H1 (cell line): ENCODE data around the gene LRP1. TPM values are rescaled to one million over a fixed set of nuclear protein-coding genes. Genes with fewer than 3 reads are reported as not detected.
A peak's percentile ranks its signal among the peaks of the same experiment; 100 is the strongest.

Experiments used
- CTCF ChIA-PET: fragments of 300-600 bp; sonication (Branson Sonifier 250); formaldehyde crosslinking; loops from one replicate; lab custom pipeline; 2021; ENCODE audit not compliant: partially characterized antibody; lab: Charles Lee
- POLR2A ChIA-PET: fragments of 300-600 bp; sonication (Branson Sonifier 250); formaldehyde crosslinking; loops from one replicate; lab custom pipeline; 2021; ENCODE audit warnings: inconsistent platforms; ENCODE audit not compliant: partially characterized antibody; lab: Charles Lee
- DNase-seq, 2 experiments: peaks; one replicate each; pipeline versions ENCODE4 v3.0.0 to v3.0.0-alpha.2; 2010 to 2022; ENCODE audit warnings: low spot score in 2 of 2, low read depth in 1 of 2, mixed read lengths in 1 of 2
- FAIRE-seq: peaks from 2 replicates; lab custom pipeline; 2011; peaks lifted over from hg19 to GRCh38; lab: Jason Lieb, UNC
- H2AFZ ChIP-seq: 2 replicates; pipeline ENCODE4 v1.8.1; 2012; ENCODE audit warnings: low read length, inconsistent platforms
- H2AK5ac ChIP-seq: 2 replicates; pipeline ENCODE4 v1.6.1; 2013; ENCODE audit warnings: low read depth, low read length
- H2BK120ac ChIP-seq: replicated peaks from 2 replicates; pipeline ENCODE3; 2013; ENCODE audit warnings: low read depth, low read length, inconsistent platforms
- H2BK12ac ChIP-seq: 2 replicates; pipeline ENCODE4 v1.6.1; 2013; ENCODE audit warnings: low read depth, low read length
- H2BK15ac ChIP-seq: 2 replicates; pipeline ENCODE4 v1.6.1; 2013; ENCODE audit warnings: low read length
- H2BK20ac ChIP-seq: 2 replicates; pipeline ENCODE4 v1.6.1; 2013; ENCODE audit warnings: low read length
- H2BK5ac ChIP-seq: 2 replicates; pipeline ENCODE4 v1.6.1; 2013; ENCODE audit warnings: low read depth, low read length
- H3K14ac ChIP-seq: 2 replicates; pipeline ENCODE4 v1.6.1; 2013; ENCODE audit warnings: inconsistent platforms; ENCODE audit not compliant: insufficient read length
- H3K18ac ChIP-seq: 2 replicates; pipeline ENCODE4 v1.6.1; 2013; ENCODE audit warnings: low read length; ENCODE audit errors: extremely low read depth
- H3K23ac ChIP-seq: 2 replicates; pipeline ENCODE4 v1.6.1; 2013; ENCODE audit warnings: inconsistent platforms; ENCODE audit not compliant: insufficient read length
- H3K23me2 ChIP-seq: 2 replicates; pipeline ENCODE4 v1.6.1; 2013; ENCODE audit warnings: low read depth, low read length
- H3K27ac ChIP-seq: 2 replicates; pipeline ENCODE4 v1.6.1; 2011; ENCODE audit warnings: low read depth, low read length, inconsistent platforms
- H3K27me3 ChIP-seq, 4 experiments: replicated peaks in 1 of 4; 1 replicate in 1 of 4; 2 replicates in 3 of 4; pipeline versions ENCODE4 v1.6.1 to v1.8.1; 2011 to 2013; ENCODE audit warnings: low read length in 3 of 4, mild to moderate bottlenecking in 3 of 4, inconsistent platforms in 2 of 4, mixed read lengths in 2 of 4, moderate library complexity in 1 of 4; ENCODE audit not compliant: control insufficient read depth in 3 of 4, insufficient read depth in 3 of 4; ENCODE audit errors: extremely low read depth in 1 of 4
- H3K36me3 ChIP-seq, 4 experiments: 2 replicates each; pipeline versions ENCODE4 v1.6.1 to v1.8.1; 2011 to 2013; ENCODE audit warnings: mild to moderate bottlenecking in 4 of 4, low read length in 3 of 4, moderate library complexity in 2 of 4, control low read depth in 1 of 4, inconsistent platforms in 1 of 4; ENCODE audit not compliant: insufficient read depth in 4 of 4, control insufficient read depth in 2 of 4
- H3K4ac ChIP-seq: replicated peaks from 2 replicates; pipeline ENCODE3; 2013; ENCODE audit warnings: low read length, low read depth, mixed read lengths, inconsistent platforms; ENCODE audit not compliant: insufficient read length
- H3K4me1 ChIP-seq, 4 experiments: replicated peaks in 1 of 4; 1 replicate in 1 of 4; 2 replicates in 3 of 4; pipeline versions ENCODE4 v1.6.1 to v1.8.1; 2011 to 2013; ENCODE audit warnings: low read length in 3 of 4, inconsistent platforms in 2 of 4, mixed read lengths in 1 of 4; ENCODE audit not compliant: insufficient read depth in 4 of 4, control insufficient read depth in 3 of 4
- H3K4me2 ChIP-seq, 2 experiments: 2 replicates each; pipeline versions ENCODE4 v1.6.1 to v1.8.1; 2011 to 2013; ENCODE audit warnings: low read depth in 2 of 2, low read length in 2 of 2, control low read depth in 1 of 2, inconsistent platforms in 1 of 2, mild to moderate bottlenecking in 1 of 2; ENCODE audit not compliant: insufficient read depth in 1 of 2
- H3K4me3 ChIP-seq, 4 experiments: fragments of 200-600, 300-600 bp in 1 of 4; sonication (generic), shearing (Covaris generic), sonication (Bioruptor Twin) in 1 of 4; 2 replicates each; pipeline versions ENCODE4 v1.5.1 to v1.8.1; 2011 to 2016; ENCODE audit warnings: low read length in 4 of 4, low read depth in 3 of 4, control low read depth in 2 of 4, inconsistent platforms in 2 of 4, mild to moderate bottlenecking in 2 of 4, mixed read lengths in 1 of 4, moderate library complexity in 1 of 4; ENCODE audit not compliant: insufficient read depth in 2 of 4; ENCODE audit errors: extremely low read depth in 1 of 4
- H3K56ac ChIP-seq: replicated peaks from 2 replicates; pipeline ENCODE3; 2013; ENCODE audit warnings: low read depth, mild to moderate bottlenecking, mixed read lengths, low read length, inconsistent platforms; ENCODE audit not compliant: insufficient read length
- H3K79me1 ChIP-seq: 2 replicates; pipeline ENCODE4 v1.6.1; 2013; ENCODE audit warnings: low read depth, low read length, control low read depth
- H3K79me2 ChIP-seq, 2 experiments: 2 replicates each; pipeline versions ENCODE4 v1.6.1 to v1.8.1; 2012 to 2013; ENCODE audit warnings: low read length in 2 of 2, mild to moderate bottlenecking in 2 of 2, inconsistent platforms in 1 of 2; ENCODE audit not compliant: insufficient read depth in 2 of 2, control insufficient read depth in 1 of 2
- H3K9ac ChIP-seq, 4 experiments: replicated peaks in 1 of 4; 1 replicate in 1 of 4; 2 replicates in 3 of 4; pipeline versions ENCODE4 v1.6.1 to v1.8.1; 2011 to 2013; ENCODE audit warnings: low read depth in 3 of 4, low read length in 3 of 4, control low read depth in 2 of 4, mild to moderate bottlenecking in 2 of 4, moderate library complexity in 2 of 4, inconsistent platforms in 1 of 4; ENCODE audit errors: extremely low read depth in 1 of 4
- H3K9me3 ChIP-seq, 2 experiments: 2 replicates each; pipeline versions ENCODE4 v1.6.1 to v1.8.1; 2012 to 2013; ENCODE audit warnings: mild to moderate bottlenecking in 2 of 2, moderate library complexity in 2 of 2, control low read depth in 1 of 2, inconsistent platforms in 1 of 2, low read depth in 1 of 2, low read length in 1 of 2, mixed read lengths in 1 of 2; ENCODE audit not compliant: insufficient read depth in 2 of 2
- H4K20me1 ChIP-seq, 2 experiments: replicated peaks in 1 of 2; 2 replicates each; pipeline versions ENCODE3 to v1.8.1; 2011 to 2013; ENCODE audit warnings: inconsistent platforms in 2 of 2, low read length in 2 of 2, mild to moderate bottlenecking in 1 of 2; ENCODE audit not compliant: insufficient read depth in 2 of 2, control insufficient read depth in 1 of 2
- H4K5ac ChIP-seq: 2 replicates; pipeline ENCODE4 v1.6.1; 2013; ENCODE audit warnings: low read length, low read depth, mixed read lengths, inconsistent platforms; ENCODE audit not compliant: insufficient read length
- H4K8ac ChIP-seq: 2 replicates; pipeline ENCODE4 v1.8.0; 2013; ENCODE audit warnings: mild to moderate bottlenecking, moderate library complexity, low read length, inconsistent platforms; ENCODE audit not compliant: insufficient read depth; ENCODE audit errors: extremely low read depth
- H4K91ac ChIP-seq: replicated peaks from 2 replicates; pipeline ENCODE3; 2013; ENCODE audit warnings: low read length, mixed read lengths, inconsistent platforms; ENCODE audit not compliant: insufficient read length
- CREB1 ChIP-seq: IDR thresholded peaks from 2 replicates; pipeline ENCODE4 v1.6.1; 2012; ENCODE audit warnings: inconsistent platforms
- E2F6 ChIP-seq: IDR thresholded peaks from 2 replicates; pipeline ENCODE4 v1.6.1; 2012; ENCODE audit warnings: inconsistent platforms
- RAD21 ChIP-seq, 2 experiments: IDR thresholded peaks in 1 of 2; conservative IDR thresholded peaks in 1 of 2; 2 replicates each; pipeline ENCODE4 v1.6.1; 2011; ENCODE audit warnings: low read depth in 2 of 2, low read length in 2 of 2, improper control_type of control experiment in 1 of 2, inconsistent platforms in 1 of 2, mild to moderate bottlenecking in 1 of 2, moderate library complexity in 1 of 2
- RNF2 ChIP-seq: fragments of 200-900, 300-1000 bp; sonication (generic); IDR thresholded peaks from 2 replicates; pipeline ENCODE4 v1.7.1; 2016; ENCODE audit warnings: borderline replicate concordance, low read depth, mild to moderate bottlenecking, antibody characterized with exemption, low read length; ENCODE audit not compliant: poor library complexity, severe bottlenecking; ENCODE audit errors: missing control alignments
- SIX5 ChIP-seq: IDR thresholded peaks from 2 replicates; pipeline ENCODE4 v1.6.1; 2011; ENCODE audit warnings: mild to moderate bottlenecking, low read depth, low read length
- SP1 ChIP-seq: IDR thresholded peaks from 2 replicates; pipeline ENCODE4 v1.6.1; 2011; ENCODE audit warnings: low read depth, low read length
- SRF ChIP-seq: IDR thresholded peaks from 2 replicates; pipeline ENCODE4 v1.6.1; 2011; ENCODE audit warnings: mild to moderate bottlenecking, low read depth, low read length, moderate library complexity
- TAF7 ChIP-seq: optimal IDR thresholded peaks from 2 replicates; pipeline ENCODE3; 2011; ENCODE audit warnings: low read depth, mild to moderate bottlenecking, inconsistent platforms, low read length, moderate library complexity, borderline replicate concordance
- TCF12 ChIP-seq: IDR thresholded peaks from 2 replicates; pipeline ENCODE4 v1.6.1; 2011; ENCODE audit warnings: low read depth, mild to moderate bottlenecking, low read length
- ZNF274 ChIP-seq: IDR thresholded peaks from 2 replicates; pipeline ENCODE4 v1.7.0; 2012; ENCODE audit warnings: low read length, borderline replicate concordance; ENCODE audit errors: extremely low read depth
- WGBS, 2 experiments: shearing (Covaris generic) in 1 of 2; methylation state at CpG; one replicate each; pipeline versions ENCODE4 v1.1.6 to v1.1.7; 2013 to 2015; ENCODE audit warnings: low lambda C conversion rate in 2 of 2, mixed read lengths in 2 of 2, inconsistent platforms in 1 of 2, low coverage in 1 of 2, missing lambda C conversion rate in 1 of 2; ENCODE audit not compliant: insufficient replicate concordance in 2 of 2, insufficient coverage in 1 of 2, insufficient read length in 1 of 2; ENCODE audit errors: extremely low coverage in 1 of 2, missing lambda C conversion rate in 1 of 2; 5-methylcytosine and 5-hydroxymethylcytosine counted together
- polyA plus RNA-seq, 7 experiments: library from polyadenylated mRNA; depleted of rRNA in 3 of 7; stranded (reverse) in 5 of 7; unstranded in 2 of 7; fragments of >200 nt in 5 of 7; fragments of 200-250 nt in 2 of 7; gene quantifications; 1 replicate in 5 of 7; 2 replicates in 1 of 7; 4 replicates in 1 of 7; pipeline versions ENCODE4 v1.2.1 to v1.2.3, GENCODE V29; 2011 to 2013; ENCODE audit warnings: missing spikeins in 2 of 7, mixed read lengths in 2 of 7
- total RNA-seq: library from RNA; stranded (reverse); fragmentation: NEBNext Ultra II Directional; extraction: Animal tissue kit (Norgen Biotek cat#: 25700); gene quantifications from 2 replicates; pipeline ENCODE4 v1.2.1, GENCODE V29; 2021

LRP1 gene
- total and polyA plus RNA-seq, 2 of the 8 experiments (the other 6 are each of a cell fraction or from before 2014, with no cell fraction given) = 35.3 to 92.5 TPM

GRCh38 chr12:57243521-57244311, 115.4 kb downstream of the LRP1 start:
- Histone ChIP-seq H4K8ac (no peak overlapping the region), H2BK5ac (no peak overlapping the region; the same call in 1 of the 2 replicates), H3K4ac (no peak overlapping the region), H2BK12ac (peak overlapping the region; percentile 7; the same call in 1 of the 2 replicates), H3K9ac (no peak overlapping the region), H2BK120ac (no peak overlapping the region), H3K36me3 (no peaks in the 10 kb centered on the region), H3K9me3 (no peaks in the 10 kb centered on the region; a peak in 1 of 4 replicates), H3K27ac (no peak overlapping the region), H3K23ac (no peak overlapping the region), H4K20me1 (peaks cover 2 to 8% of the 10 kb centered on the region in 2 experiments), H3K4me1 (peaks cover 5 to 41% (median 28%) of the 10 kb centered on the region in 4 experiments), H3K79me2 (no peaks in the 10 kb centered on the region), H4K5ac (no peak overlapping the region), H3K4me2 (peak overlapping the region; percentile 89 to 91), H3K23me2 (peaks cover 17% of the 10 kb centered on the region), H3K14ac (no peak overlapping the region), H2AK5ac (no peak overlapping the region), H4K91ac (no peak overlapping the region), H2BK20ac (no peak overlapping the region), H3K18ac (no peak overlapping the region; the same call in 1 of the 2 replicates), H2AFZ (no peak overlapping the region), H3K79me1 (no peaks in the 10 kb centered on the region), H2BK15ac (0 out of 2 replicates have a peak overlapping the region, but pooled peaks have one; percentile 33), H3K4me3 (peak overlapping the region; percentile 36 to 67 (median 48); a peak in 6 of 8 replicates), H3K27me3 (peaks cover 35 to 51% (median 46%) of the 10 kb centered on the region in 4 experiments), H3K56ac (no peak overlapping the region)
- peak in 1 of 2 experiments; percentile 97 for DNase-seq
- peak; percentile 32 for FAIRE-seq
- ChIA-PET POLR2A (interaction anchor here (1.2 to 23.7 kb wide), 10 partner anchors 14 to 276 kb away, joined by 3 to 852 read pairs (median 5); partner anchors contain the start of genes NXPH4 and SHMT2), CTCF (interaction anchor here (0.9 to 27.9 kb wide), 26 partner anchors 7 to 607 kb away, joined by 3 to 726 read pairs (median 4); partner anchors contain the start of genes ARHGAP9, GLI1, INHBE and NEMP1)
- WGBS, 2 experiments = 24% methylated on average over 33 of the region's 41 CpGs; no CpG with 5 or more reads in 1 of the 2 experiments
- TF ChIP-seq E2F6 = no peak
- TF ChIP-seq TCF12 = no peak
- TF ChIP-seq SRF = no peak
- peak; percentile 24 for TF ChIP-seq TAF7
- TF ChIP-seq SIX5 = no peak
- no peak for TF ChIP-seq RNF2
- 0 out of 2 replicates have a peak, but pooled peaks have one; percentile 50 for TF ChIP-seq SP1
- peak; percentile 63 to 70 for TF ChIP-seq RAD21 (IDR thresholded peaks at IDR 0.05 in 1 of 2, conservative IDR thresholded peaks at IDR 0.05 in 1 of 2; ENCODE audit: low read depth in 2 of 2, low read length in 2 of 2)
- TF ChIP-seq ZNF274 = no peak
- TF ChIP-seq CREB1 = peak; percentile 87
